ENCODE results near the gene GPA33. TPM values are rescaled to one million over a fixed set of nuclear protein-coding genes. Genes with fewer than 3 reads are reported as not detected.

GPA33 gene
- polyA plus RNA-seq, 1 of the 3 experiments (the other 2 are of a cell fraction) = not detected

DNA sequence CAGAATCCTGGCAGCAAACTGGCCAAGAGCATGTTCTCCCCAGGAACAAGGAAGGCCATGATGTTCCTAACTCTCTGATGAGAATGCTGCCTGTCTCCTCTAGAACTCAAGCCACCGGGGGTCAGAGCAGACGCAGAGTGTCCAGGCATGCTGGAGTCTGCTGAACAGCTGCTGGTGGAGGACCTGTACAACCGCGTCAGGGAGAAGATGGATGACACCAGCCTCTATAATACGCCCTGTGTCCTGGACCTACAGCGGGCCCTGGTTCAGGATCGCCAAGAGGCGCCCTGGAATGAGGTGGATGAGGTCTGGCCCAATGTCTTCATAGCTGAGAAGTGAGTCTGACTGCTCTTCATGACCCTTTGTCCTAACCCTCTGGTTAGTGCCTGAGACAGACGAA lies 27.0 kb upstream of the GPA33 start (continued):
- TF ChIP-seq ELF1 (IDR thresholded peaks at IDR 0.05) (no peak), NFIC (IDR thresholded peaks at IDR 0.05; ENCODE audit: borderline replicate concordance) (no peak), TEAD4 (IDR thresholded peaks at IDR 0.05; ENCODE audit: borderline replicate concordance, insufficient read depth) (no peak), SMC3 (IDR thresholded peaks at IDR 0.05; ENCODE audit: low read depth, low read length) (no peak), MEF2A (IDR thresholded peaks at IDR 0.05; ENCODE audit: borderline replicate concordance, low read depth) (no peak), YY1 (IDR thresholded peaks at IDR 0.05; ENCODE audit: low read depth) (no peak)
- TF ChIP-seq, protein P1, sequence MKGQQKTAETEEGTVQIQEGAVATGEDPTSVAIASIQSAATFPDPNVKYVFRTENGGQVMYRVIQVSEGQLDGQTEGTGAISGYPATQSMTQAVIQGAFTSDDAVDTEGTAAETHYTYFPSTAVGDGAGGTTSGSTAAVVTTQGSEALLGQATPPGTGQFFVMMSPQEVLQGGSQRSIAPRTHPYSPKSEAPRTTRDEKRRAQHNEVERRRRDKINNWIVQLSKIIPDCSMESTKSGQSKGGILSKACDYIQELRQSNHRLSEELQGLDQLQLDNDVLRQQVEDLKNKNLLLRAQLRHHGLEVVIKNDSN (IDR thresholded peaks at IDR 0.05; ENCODE audit: borderline replicate concordance, low read depth) = no peak
- TF ChIP-seq, protein P2, sequence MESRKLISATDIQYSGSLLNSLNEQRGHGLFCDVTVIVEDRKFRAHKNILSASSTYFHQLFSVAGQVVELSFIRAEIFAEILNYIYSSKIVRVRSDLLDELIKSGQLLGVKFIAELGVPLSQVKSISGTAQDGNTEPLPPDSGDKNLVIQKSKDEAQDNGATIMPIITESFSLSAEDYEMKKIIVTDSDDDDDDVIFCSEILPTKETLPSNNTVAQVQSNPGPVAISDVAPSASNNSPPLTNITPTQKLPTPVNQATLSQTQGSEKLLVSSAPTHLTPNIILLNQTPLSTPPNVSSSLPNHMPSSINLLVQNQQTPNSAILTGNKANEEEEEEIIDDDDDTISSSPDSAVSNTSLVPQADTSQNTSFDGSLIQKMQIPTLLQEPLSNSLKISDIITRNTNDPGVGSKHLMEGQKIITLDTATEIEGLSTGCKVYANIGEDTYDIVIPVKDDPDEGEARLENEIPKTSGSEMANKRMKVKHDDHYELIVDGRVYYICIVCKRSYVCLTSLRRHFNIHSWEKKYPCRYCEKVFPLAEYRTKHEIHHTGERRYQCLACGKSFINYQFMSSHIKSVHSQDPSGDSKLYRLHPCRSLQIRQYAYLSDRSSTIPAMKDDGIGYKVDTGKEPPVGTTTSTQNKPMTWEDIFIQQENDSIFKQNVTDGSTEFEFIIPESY (IDR thresholded peaks at IDR 0.05; ENCODE audit: borderline replicate concordance, low read depth) = no peak

GRCh38 chr1:167116174-167116573 lies 26.0 kb upstream of the GPA33 start:
- Histone ChIP-seq H3F3A (replicated peaks; ENCODE audit: insufficient read depth) (no peaks in the 10 kb centered on the region), H3K9ac (no peak overlapping the region), H3K4me1 (ENCODE audit: control insufficient read depth in 1 of 2, insufficient read depth in 2 of 2, low read depth in 1 of 2, low read length in 1 of 2) (peaks cover 0 to 1% of the 10 kb centered on the region in 2 experiments; a peak in 1 of 4 replicates), H3K9me3 (no peaks in the 10 kb centered on the region), H4K20me1 (ENCODE audit: insufficient read depth) (no peaks in the 10 kb centered on the region), H3K4me3 (ENCODE audit: low read depth in 2 of 2, low read length in 1 of 2) (no peak overlapping the region), H3K4me2 (no peak overlapping the region), H3K79me2 (ENCODE audit: insufficient read depth) (no peaks in the 10 kb centered on the region), H3K27ac (ENCODE audit: low read depth in 2 of 2, low read length in 1 of 2) (no peak overlapping the region), H3K27me3 (ENCODE audit: insufficient read depth) (0 out of 2 replicates have a peak, but pooled peaks cover 5% of the 10 kb centered on the region), H2AFZ (ENCODE audit: low read depth) (no peak overlapping the region), H3K36me3 (replicated peaks in 1 of 2; ENCODE audit: control insufficient read depth in 1 of 2, insufficient read depth in 2 of 2, low read length in 1 of 2) (no peaks in the 10 kb centered on the region), H3K9me2 (no peaks in the 10 kb centered on the region)
- 21% methylated on average over 1 of the region's 1 CpG for WGBS (ENCODE audit: low lambda C conversion rate)
- POLR2A ChIA-PET = no interaction called here
- CTCF ChIA-PET = interaction anchor here (0.6 to 1.5 kb wide), 3 partner anchors 14 to 1177 kb away, joined by 3 to 4 read pairs (median 3); no protein-coding TSS in a partner anchor
- DNase-seq = no peak
- TF ChIP-seq RAD21 (IDR thresholded peaks at IDR 0.05; ENCODE audit: low read length) (no peak), JUND (IDR thresholded peaks at IDR 0.05) (no peak), POLR2AphosphoS5 (IDR thresholded peaks at IDR 0.05; ENCODE audit: low read depth, low read length) (no peak), TEAD4 (IDR thresholded peaks at IDR 0.05; ENCODE audit: borderline replicate concordance, insufficient read depth) (no peak), PBX3 (IDR thresholded peaks at IDR 0.05) (no peak), YY1 (IDR thresholded peaks at IDR 0.05; ENCODE audit: low read depth) (no peak), MAX (IDR thresholded peaks at IDR 0.05; ENCODE audit: low read depth) (no peak), NFIC (IDR thresholded peaks at IDR 0.05; ENCODE audit: borderline replicate concordance) (no peak), GABPA (IDR thresholded peaks at IDR 0.05; ENCODE audit: low read depth) (no peak), RXRA (IDR thresholded peaks at IDR 0.05; ENCODE audit: borderline replicate concordance, low read depth) (no peak), SIN3A (IDR thresholded peaks at IDR 0.05; ENCODE audit: borderline replicate concordance, low read depth, low read length) (no peak), MXI1 (IDR thresholded peaks at IDR 0.05; ENCODE audit: low read depth, low read length) (no peak), MEF2A (IDR thresholded peaks at IDR 0.05; ENCODE audit: borderline replicate concordance, low read depth) (no peak), FOSL2 (IDR thresholded peaks at IDR 0.05; ENCODE audit: borderline replicate concordance, low read depth) (no peak), FOXJ3 (CRISPR knock-in tag; IDR thresholded peaks at IDR 0.05) (no peak)
- TF ChIP-seq, protein P3, sequence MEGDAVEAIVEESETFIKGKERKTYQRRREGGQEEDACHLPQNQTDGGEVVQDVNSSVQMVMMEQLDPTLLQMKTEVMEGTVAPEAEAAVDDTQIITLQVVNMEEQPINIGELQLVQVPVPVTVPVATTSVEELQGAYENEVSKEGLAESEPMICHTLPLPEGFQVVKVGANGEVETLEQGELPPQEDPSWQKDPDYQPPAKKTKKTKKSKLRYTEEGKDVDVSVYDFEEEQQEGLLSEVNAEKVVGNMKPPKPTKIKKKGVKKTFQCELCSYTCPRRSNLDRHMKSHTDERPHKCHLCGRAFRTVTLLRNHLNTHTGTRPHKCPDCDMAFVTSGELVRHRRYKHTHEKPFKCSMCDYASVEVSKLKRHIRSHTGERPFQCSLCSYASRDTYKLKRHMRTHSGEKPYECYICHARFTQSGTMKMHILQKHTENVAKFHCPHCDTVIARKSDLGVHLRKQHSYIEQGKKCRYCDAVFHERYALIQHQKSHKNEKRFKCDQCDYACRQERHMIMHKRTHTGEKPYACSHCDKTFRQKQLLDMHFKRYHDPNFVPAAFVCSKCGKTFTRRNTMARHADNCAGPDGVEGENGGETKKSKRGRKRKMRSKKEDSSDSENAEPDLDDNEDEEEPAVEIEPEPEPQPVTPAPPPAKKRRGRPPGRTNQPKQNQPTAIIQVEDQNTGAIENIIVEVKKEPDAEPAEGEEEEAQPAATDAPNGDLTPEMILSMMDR (IDR thresholded peaks at IDR 0.05) = no peak

Measured in SK-N-SH (cell line).